BJ (cell line): ENCODE data around the gene STAU1. TPM values are rescaled to one million over a fixed set of nuclear protein-coding genes. Genes with fewer than 3 reads are reported as not detected.
"Not testable (repeated sequence)": the region's sequence is repeated elsewhere in the genome, so short reads cannot be mapped to it uniquely, and the experiment has no call there.

Experiments
- CTCF ChIA-PET: fragments of 350-600 bp; formaldehyde crosslinking; extraction: SDS; loops from one replicate; lab custom pipeline; 2021; ENCODE audit warnings: antibody characterized with exemption, inconsistent platforms; lab: Yijun Ruan, JAX
- POLR2A ChIA-PET: fragments of 300-600 bp; sonication (Branson Sonifier 250); formaldehyde crosslinking; extraction: SDS; loops from one replicate; lab custom pipeline; 2021; ENCODE audit warnings: antibody characterized with exemption; lab: Charles Lee
- DNase-seq: peaks from one replicate; pipeline ENCODE4 v3.0.0-alpha.2; 2011; ENCODE audit warnings: low read depth
- H3K27me3 ChIP-seq: 2 replicates; pipeline ENCODE4 v1.6.0; 2011; ENCODE audit warnings: low read length; ENCODE audit not compliant: control insufficient read depth, insufficient read depth
- H3K36me3 ChIP-seq: 2 replicates; pipeline ENCODE4 v1.5.1; 2011; ENCODE audit warnings: low read length; ENCODE audit not compliant: control insufficient read depth, insufficient read depth
- H3K4me3 ChIP-seq: 2 replicates; pipeline ENCODE4 v1.5.1; 2011; ENCODE audit warnings: low read depth, mild to moderate bottlenecking, control low read depth, low read length
- polyA plus RNA-seq: library from polyadenylated mRNA; depleted of rRNA; stranded (reverse); fragments of >200 nt; gene quantifications from 2 replicates; pipeline ENCODE4 v1.2.3, GENCODE V29; 2011
- TF ChIP-seq, protein P1 (sequence below): IDR thresholded peaks from 2 replicates; pipeline ENCODE4 v1.5.1; 2011; ENCODE audit warnings: low read depth, mild to moderate bottlenecking, control low read depth, inconsistent platforms, low read length, moderate library complexity; ENCODE audit not compliant: insufficient read depth

STAU1 gene
- polyA plus RNA-seq, 1 experiment: 49.3 TPM

DNA sequence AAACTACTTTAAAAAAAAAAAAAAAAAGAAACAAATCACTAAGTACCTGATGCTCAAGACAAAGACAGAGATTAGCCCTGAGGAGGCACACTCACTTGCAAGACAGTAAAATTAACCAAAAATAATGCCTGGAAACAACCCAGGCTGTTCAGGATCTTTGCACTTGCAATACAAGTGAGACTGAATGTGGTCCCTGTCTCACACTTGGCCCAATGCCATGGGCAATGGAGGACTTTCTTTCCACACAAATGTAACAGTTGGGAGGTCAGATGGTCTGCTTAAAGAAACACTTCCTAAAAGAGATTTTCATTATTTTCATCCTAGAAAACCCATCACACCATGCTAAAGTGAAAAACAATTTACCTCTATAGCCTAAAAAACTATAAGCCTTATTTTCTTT, 16.2 kb downstream of the STAU1 start:
- no peak for DNase-seq
- Histone ChIP-seq H3K27me3 (no peaks in the 10 kb centered on the region), H3K4me3 (no peak overlapping the region), H3K36me3 (no peaks in the 10 kb centered on the region)
- CTCF ChIA-PET: no interaction called here
- POLR2A ChIA-PET: no interaction called here
- TF ChIP-seq, protein P1, sequence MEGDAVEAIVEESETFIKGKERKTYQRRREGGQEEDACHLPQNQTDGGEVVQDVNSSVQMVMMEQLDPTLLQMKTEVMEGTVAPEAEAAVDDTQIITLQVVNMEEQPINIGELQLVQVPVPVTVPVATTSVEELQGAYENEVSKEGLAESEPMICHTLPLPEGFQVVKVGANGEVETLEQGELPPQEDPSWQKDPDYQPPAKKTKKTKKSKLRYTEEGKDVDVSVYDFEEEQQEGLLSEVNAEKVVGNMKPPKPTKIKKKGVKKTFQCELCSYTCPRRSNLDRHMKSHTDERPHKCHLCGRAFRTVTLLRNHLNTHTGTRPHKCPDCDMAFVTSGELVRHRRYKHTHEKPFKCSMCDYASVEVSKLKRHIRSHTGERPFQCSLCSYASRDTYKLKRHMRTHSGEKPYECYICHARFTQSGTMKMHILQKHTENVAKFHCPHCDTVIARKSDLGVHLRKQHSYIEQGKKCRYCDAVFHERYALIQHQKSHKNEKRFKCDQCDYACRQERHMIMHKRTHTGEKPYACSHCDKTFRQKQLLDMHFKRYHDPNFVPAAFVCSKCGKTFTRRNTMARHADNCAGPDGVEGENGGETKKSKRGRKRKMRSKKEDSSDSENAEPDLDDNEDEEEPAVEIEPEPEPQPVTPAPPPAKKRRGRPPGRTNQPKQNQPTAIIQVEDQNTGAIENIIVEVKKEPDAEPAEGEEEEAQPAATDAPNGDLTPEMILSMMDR: no peak

GRCh38 chr20:49170714-49171113, 17.4 kb downstream of the STAU1 start:
- H3K36me3 ChIP-seq: no peaks in the 10 kb centered on the region
- H3K4me3 ChIP-seq: no peak overlapping the region
- TF ChIP-seq, protein P1: no peak
- H3K27me3 ChIP-seq: no peaks in the 10 kb centered on the region
- DNase-seq: no peak
- POLR2A ChIA-PET: no interaction called here
- CTCF ChIA-PET: no interaction called here

GRCh38 chr20:49169547-49169946, 18.6 kb downstream of the STAU1 start:
- TF ChIP-seq, protein P1: no peak
- DNase-seq: no peak
- POLR2A ChIA-PET: no interaction called here
- Histone ChIP-seq H3K27me3 (no peaks in the 10 kb centered on the region), H3K4me3 (no peak overlapping the region), H3K36me3 (peaks cover 2% of the 10 kb centered on the region)
- CTCF ChIA-PET: no interaction called here

DNA sequence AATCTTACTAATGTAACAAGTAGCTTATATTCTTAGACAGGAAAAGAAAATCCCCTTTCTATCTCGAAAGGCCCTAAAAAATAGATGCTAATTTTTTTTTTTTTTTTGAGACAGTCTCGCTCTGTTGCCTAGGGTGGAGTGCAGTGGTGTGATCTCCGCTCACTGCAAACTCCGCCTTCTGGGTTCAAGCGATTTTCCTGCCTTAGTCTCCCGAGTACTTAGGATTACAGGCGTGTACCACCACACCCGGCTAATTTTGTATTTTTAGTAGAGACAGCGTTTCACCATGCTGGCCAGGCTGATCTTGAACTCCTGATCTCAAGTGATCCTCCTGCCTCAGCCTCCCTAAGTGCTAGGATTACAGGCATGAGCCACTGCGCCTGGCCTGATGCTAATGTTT, 19.3 kb downstream of the STAU1 start:
- DNase-seq, POLR2A ChIA-PET: not testable (repeated sequence)
- CTCF ChIA-PET: interaction anchor here (1.2 kb wide), 1 partner anchor 13 kb away, joined by 3 read pairs; no protein-coding TSS in a partner anchor

GRCh38 chr20:49167811-49168507, 20.2 kb downstream of the STAU1 start:
- Histone ChIP-seq H3K27me3 (no peaks in the 10 kb centered on the region), H3K4me3 (no peak overlapping the region), H3K36me3 (peaks cover 4% of the 10 kb centered on the region)
- TF ChIP-seq, protein P1: no peak
- POLR2A ChIA-PET: no interaction called here
- CTCF ChIA-PET: interaction anchor here (1.1 to 2.0 kb wide), 4 partner anchors 10 to 49 kb away, joined by 3 to 6 read pairs (median 6); no protein-coding TSS in a partner anchor
- DNase-seq: no peak

More for the DNA sequence above, 19.3 kb downstream of the STAU1 start:
- H3K36me3 ChIP-seq, H3K4me3 ChIP-seq, H3K27me3 ChIP-seq: not testable (repeated sequence)
